HG03469 (cell line): ENCODE measurements around the gene FRAT2.

ENCODE experiments used
- ATAC-seq: cut with Tn5 transposase; IDR thresholded peaks from one replicate; pipeline ENCODE4 v1.9.1; 2021; ENCODE audit warnings: mild to moderate bottlenecking, moderate library complexity, moderate number of reproducible peaks; ENCODE audit not compliant: unreplicated experiment

Gene FRAT2

GRCh38 chr10:97334370-97335175, at the start of gene FRAT2:
FRAT2 (minus strand) TSS chr10:97334729; CDS start chr10:97334572, 157 bp downstream.
- ATAC-seq: peak; percentile 56

GRCh38 chr10:97384156-97384555, 49.6 kb upstream of the FRAT2 start:
- no peak for ATAC-seq

GRCh38 chr10:97383159-97383558, 48.6 kb upstream of the FRAT2 start:
- no peak for ATAC-seq

GRCh38 chr10:97381626-97382025, 47.1 kb upstream of the FRAT2 start:
- no peak for ATAC-seq

GRCh38 chr10:97380516-97380915, 46.0 kb upstream of the FRAT2 start:
- no peak for ATAC-seq

DNA sequence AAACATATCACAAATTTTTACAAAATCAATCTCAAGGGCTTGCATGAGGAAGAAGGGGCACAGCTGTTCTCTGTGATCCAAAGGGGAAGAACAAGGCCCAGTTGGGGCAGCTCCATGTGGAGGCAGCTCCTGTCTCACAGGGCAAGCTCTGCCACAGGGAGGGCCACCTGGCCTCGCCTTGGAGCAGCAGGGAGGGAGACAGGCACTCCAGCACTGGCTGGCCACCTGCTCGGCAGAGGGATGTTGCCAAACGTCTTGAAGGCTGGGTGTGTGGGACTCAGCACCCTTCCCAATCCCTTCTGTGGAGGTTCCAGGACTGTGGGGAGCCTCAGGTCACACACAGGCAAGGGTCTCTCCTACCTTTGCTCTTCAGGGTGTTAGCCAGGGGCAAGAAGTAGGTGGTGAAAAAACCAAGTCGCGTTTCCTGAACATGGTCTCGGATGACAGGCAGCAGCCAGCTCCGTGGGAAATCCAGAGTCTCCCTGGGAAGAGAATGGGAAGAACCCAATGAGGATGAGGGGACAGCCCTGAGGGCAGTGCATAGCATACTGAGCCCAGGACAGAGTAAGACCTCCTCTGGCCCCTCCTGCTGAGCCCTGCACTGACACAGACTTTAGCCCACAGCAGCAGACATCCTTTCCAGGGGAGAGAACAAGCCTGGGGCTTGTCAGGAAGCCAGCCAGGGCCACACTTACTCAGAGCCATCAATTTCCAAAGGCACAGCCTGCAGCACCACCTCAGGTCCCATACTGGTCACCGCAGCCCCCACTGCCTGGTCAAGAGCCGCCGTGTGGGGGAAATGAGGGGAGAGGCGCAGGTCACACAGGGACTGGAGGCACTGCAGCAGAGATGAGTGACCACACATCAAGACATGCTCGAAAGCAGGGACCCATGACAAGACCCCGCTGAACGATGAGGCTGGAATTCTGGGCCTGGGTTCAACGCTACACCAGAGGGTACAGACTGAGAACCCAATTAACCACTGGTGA, 44.7 kb upstream of the FRAT2 start:
- no peak for ATAC-seq

DNA sequence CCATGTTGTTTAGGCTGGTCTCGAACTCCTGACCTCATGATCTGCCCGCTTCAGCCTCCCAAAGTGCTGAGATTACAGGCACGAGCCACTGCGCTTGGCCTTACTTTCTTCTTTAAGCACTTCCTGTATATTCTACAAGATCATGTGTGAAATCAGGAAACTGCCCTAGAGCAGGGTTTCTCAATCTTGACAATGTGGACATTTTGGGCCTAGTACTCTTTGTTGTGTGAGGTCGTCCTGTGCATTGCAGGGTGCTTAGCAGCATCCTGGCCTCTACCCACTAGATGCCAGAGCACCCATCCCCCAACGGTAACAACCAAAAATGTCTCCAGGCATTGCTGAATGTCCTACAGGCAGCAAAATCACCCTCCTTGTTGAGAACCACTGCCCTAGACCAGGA, 41.9 kb upstream of the FRAT2 start:
- ATAC-seq: no peak

DNA sequence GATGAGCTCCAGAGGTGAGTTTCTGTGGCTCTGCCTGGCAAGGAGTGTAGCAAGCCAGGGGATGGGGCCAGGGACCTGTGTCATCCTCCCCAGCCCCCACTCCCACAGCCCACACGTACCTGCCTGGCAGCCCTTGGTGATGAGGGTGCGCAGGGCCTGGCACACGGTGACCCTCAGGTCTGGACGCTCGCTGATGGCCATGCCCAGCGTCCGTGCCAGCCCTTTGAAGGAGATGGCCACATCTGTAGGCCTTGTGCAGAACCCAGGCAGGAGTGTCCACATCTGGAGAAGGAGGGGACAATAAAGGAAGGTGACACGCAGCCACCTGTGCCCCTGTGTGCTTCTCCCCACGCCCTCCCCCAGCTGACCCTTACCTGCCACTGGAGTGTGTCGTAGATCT, 38.9 kb upstream of the FRAT2 start:
- ATAC-seq: no peak

DNA sequence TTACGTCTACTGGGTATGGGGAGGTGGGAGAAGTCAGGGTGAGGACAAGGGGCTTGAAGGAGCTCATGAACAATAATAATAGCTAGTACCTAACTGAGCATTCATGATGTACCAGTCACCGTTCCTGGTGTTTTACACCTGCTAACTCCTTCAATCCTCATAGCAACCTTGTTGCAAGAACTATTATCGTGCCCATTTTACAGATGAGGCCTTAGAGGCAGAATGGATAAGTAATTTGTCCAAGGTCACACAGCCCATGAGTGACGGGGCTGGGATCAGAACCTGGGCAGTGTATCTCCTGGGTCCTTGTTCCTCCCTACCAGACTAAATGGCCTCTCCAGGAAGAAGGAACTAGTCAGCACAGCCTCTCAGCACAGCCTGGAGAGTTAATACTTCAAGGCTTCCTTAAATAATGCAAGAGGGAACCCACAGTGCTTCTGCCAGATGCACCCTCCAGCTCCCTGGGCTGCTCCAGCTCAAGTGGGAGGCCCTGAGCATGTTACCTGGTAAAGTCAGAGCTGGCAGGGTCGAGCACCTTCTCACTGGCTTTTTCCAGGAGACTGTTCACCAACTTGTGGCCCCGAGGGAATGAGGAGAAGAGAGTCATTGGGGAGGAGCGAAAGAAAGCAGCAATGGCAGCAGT, 37.8 kb upstream of the FRAT2 start:
- ATAC-seq: no peak

DNA sequence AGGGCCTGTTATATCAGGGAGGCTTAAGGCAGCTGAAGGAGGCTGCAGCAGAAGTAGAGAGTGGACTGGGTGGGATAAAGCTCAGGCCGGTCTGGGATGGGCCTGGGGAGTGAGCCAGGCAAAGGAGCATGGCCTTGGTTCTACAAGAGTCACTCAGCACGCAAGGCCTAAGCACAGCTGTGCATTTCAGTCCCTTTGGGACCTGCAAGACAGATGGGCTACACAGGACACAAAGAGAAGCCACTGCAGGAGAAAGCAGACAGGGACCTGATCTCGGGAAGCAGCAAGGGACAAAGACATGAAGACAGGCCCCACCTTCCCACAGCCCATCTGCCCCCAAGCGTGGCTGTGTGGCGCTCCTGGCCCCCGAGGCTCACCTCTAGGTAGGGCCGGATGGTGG, 37.2 kb upstream of the FRAT2 start:
- ATAC-seq: no peak

- no peak for ATAC-seq
Measured at GRCh38 chr10:97367126-97367649, 32.7 kb upstream of the FRAT2 start.

GRCh38 chr10:97366572-97366971, 32.0 kb upstream of the FRAT2 start:
- no peak for ATAC-seq

- no peak for ATAC-seq
Measured at GRCh38 chr10:97365761-97366351, 31.3 kb upstream of the FRAT2 start.

DNA sequence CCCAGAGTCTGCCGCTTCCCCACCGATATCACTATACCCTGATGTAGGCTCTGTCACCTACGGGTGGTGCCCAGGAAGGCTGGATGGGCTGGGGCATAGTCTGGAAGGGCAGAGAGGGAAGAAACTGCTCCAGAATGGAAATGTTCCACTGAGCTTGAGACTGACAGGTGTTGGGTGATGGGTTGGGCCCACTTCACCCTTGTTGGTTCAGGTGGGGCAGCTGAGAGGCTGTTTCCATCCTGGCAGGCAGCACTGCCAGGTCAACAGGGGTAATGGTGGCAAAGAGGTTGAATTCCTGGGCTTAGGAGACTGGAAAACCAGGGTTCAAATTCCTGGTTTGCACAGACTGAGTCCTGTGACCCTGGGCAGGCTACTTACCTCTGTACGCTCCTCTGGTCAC, 28.5 kb upstream of the FRAT2 start:
- no peak for ATAC-seq

DNA sequence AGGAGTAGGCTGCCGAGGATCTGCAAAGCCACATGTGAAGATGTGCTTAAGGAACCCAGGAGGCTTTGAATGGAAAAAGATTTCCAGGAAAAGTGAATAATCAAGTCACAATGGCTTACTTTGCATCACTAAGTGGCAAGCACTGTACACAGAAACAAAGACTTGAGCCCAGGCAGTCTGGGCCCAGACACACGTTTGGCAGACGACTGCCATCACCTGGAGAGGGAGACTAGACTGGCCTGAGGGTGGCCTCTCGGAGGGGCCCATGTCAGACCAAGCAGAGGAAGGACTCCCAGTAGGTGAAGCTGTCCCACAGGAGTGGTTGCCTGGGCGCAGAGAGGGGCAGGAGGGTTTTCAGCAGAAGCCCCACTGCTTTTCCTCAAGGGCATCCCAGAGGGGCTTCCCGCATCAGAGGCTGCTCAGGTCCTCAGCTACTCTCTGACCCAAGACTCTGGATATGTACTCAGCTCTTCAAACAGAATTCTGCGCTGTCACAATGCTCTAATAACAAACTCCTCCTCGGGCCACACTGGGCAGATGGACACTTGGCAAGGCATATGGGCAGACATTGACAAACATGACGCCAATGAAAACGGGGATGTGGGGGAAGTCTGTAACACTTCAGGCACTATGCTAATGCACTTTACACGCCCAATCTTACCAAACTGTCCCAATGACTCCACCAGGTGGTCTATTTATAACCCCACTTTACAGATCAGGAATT, 27.9 kb upstream of the FRAT2 start:
- no peak for ATAC-seq

DNA sequence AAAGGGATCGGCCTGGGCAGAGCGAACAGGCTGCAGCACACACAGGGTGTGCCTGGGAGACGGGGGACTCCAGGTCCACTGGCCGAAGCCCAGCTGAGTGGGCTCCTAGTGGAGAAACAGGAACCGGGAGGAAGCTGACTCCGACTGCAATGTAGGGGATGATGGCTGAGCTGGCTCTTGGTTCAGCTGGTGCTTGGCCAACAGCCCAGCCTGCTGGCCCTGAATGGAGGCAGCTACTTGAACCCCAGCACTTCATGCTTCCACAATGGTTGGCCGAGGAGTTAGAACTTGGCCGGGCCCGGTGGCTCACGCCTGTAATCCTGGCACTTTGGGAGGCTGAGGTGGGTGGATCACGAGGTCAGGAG, 27.0 kb upstream of the FRAT2 start:
- ATAC-seq: no peak

- no peak for ATAC-seq
Measured at GRCh38 chr10:97360705-97361536, 26.4 kb upstream of the FRAT2 start.

DNA sequence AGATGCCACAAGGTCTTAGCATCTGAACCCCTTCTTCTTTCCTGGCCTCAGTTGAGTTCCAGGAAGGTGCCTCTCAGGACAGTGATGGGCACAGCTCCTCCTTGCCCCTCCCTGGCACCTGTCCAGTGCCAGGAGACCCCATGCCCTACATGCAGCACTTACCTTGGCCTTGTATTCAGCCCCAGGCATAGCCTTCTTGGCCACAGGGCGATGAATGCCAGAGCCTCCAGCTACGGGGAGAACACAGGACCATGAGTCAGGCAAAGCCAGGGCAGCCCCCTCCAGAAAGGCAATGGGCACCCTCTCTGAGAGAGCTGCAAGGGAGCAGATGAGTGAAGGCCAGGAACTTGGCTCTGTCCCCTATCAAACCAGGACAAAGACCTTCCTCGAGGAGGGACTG, 24.3 kb upstream of the FRAT2 start:
- no peak for ATAC-seq

DNA sequence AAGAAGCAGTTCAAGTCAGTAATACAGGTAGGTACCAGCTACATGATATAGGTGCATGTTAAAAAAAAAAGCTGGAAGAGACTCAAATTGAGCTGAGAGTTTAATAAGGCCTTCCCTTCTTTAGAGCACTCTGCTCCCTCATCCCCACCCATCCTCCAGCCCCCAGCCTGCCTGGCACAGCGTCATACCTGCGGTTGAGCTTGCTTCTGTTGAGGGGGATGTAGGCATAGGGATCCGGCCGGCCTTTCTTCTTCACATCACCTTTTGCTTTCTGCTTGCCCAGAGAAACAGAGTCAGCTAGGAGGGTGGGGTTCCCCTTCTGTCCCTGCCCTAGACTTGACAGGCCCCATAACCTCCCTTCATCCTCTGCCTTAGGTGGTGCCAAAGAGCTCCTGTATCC, 23.8 kb upstream of the FRAT2 start:
- ATAC-seq: no peak
